Hematopoietic multipotent progenitor cell treated with erythropoietin and hydrocortisone succinate and interleukin-3 and kit ligand, for 15 days (in vitro differentiated cells): ENCODE measurements around the gene ATP5F1E.

ENCODE experiments used
- DNase-seq: peaks from one replicate; pipeline ENCODE4 v3.0.0-alpha.2; 2015; ENCODE audit warnings: low spot score

The ATP5F1E gene

DNA sequence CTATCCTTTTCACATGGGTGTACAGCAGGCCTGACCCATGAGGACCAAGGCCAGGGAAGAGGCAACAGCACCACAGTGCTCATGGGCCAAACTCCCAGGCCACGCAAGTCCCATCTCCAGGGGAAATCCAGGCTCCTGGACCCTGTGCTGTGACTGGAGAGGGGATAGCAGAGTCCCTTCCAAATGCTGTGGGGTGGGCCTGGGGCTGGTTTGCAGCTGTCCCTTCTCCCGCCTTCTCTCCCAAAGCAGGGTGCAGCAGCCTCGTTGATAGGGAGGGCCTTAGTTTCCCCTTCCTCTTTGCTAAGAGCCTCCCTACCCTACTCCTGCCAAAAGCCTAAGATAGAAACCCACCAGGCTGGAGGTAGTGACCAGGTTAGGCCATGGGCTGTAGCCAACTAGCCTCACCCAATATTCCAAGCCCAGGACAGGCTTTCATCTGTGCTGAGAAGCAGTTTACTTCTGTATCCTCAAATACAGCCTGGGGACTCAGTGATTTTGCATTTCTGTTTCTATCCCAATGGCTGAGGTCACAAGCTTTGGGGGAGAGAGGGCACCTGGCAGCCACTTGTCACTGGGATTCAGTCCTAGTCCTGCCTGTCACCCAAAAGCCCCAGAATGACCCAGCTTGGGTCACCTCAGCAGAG, 26.5 kb downstream of the ATP5F1E start:
- DNase-seq = no peak

DNA sequence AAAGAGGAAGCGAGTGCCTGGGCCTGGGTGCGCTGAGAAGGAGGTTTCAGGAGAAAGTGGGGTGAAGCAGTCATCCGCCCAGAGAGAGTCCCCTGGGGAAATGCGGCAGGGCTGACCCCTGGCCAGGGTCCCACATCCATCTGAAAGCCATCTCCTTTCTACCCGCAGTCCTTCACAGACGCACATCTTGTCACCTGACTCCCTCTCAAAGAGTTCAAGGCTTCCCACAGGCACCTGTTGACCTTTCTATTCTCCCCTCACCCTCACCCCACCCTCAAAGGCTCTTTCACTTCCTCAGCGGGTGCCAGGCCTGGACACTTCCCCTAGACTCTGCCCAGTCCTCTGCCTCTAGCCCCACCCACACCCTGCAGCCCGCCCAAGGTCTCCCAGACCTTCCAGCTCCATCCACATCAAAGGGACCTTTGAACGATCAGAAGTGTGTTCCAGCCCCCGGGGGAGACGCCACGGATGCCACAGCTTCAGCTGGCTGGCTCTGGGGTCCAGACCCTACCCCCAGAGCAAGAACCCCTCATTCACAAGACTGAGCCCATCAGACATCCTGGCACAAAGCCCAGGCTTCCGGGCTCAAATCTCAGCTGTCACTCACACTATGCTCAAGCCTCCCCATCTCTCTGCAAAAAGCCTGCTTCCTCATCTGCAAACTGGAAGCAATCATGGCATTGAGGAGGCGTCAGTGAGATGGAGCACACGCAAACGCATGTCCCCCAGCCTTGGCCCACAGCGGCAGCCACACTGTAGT, 27.2 kb downstream of the ATP5F1E start:
- peak; percentile 40 for DNase-seq

DNA sequence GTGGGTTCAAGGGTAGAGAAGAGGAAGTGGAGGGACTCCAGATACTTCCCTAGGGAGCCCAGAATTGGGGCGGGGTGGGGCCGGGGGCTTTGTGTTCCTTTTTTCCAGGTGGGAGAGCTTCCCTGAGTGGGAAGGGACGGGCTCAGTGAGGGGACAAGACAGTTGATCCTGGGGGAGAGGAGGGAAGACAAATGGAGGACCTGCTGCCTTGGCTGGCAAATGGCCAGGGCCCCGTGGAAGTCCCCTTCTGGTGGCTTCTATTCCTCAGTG, 27.7 kb downstream of the ATP5F1E start:
- no peak for DNase-seq

- no peak for DNase-seq
These were observed 28.2 kb downstream of the ATP5F1E start for GRCh38 chr20:59003836-59004492.

GRCh38 chr20:59002874-59003399, 29.2 kb downstream of the ATP5F1E start:
- DNase-seq = no peak

DNA sequence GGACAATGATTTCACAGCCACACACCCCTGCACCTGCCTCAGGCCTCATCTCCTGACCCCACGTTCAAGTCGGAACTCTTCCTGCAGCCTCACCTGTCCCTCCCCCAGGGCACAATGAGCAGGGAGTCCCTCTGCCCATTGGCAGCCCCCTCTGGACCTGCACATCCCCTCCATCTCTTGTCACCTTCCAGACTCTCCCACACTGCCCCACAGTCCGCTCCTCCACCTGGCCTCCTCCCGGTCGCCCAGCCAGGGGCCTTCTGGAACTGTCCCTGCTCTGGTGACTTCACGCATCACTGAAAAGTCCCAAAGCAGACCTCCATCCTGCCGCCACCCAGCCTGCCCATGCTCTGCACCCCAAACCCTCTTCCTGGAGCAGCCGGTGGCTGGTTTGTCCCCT, 29.7 kb downstream of the ATP5F1E start:
- no peak for DNase-seq

DNA sequence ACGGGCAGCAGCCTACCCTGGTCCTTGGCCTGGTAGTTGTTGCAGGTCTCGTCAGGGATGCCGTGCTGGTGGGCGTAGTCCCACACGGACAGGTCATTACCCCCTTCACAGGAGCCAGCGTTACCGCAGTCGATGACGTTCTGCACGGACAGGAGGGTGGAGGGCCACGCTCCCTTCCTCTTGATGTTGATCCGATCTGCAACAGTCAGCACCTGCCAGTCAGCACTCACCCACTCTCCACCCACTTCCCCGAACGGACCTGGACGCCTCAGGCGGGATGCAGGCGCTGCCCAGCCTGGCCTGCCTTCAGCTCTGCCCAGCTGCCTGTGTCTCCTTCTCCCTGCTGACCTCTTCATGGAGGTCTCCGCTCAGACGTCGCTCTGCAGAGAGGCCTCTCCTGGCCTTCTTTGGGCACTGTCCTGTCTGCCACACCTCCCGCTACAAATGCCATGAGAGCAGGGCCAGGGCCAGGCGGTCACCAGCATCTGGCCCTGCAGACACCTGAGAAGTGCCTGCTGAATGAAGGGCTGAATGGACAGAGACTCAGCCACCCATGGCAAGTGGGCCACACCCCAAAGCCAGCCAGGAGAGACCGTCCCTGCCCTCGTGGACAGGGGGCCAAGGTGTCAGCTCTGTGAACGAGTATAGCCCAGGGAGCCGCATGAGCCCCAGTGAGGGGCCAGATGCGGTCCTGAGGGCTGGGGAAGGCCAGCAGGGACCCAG, 30.5 kb downstream of the ATP5F1E start:
- DNase-seq = no peak

DNA sequence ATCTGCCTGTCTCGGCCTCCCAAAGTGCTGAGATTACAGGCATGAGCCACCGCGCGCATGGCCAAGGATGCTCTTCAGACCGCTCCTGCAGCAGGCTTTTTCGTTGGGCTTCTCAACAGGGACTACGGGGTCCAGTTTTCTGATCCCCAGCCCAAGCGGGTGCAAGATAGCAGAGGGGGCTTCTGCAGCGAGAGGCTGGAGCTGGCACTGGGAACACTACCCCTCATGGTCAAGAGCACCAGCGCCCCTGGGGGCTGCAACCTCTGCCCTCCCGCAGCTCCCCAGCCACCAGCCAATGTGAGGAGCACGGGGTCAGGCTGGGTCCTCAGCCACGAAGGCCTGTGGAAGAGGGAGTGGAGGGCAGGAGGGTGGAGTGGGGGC, 31.1 kb downstream of the ATP5F1E start:
- no peak for DNase-seq

- DNase-seq = no peak
These were observed 31.8 kb downstream of the ATP5F1E start for GRCh38 chr20:59000326-59000725.

DNA sequence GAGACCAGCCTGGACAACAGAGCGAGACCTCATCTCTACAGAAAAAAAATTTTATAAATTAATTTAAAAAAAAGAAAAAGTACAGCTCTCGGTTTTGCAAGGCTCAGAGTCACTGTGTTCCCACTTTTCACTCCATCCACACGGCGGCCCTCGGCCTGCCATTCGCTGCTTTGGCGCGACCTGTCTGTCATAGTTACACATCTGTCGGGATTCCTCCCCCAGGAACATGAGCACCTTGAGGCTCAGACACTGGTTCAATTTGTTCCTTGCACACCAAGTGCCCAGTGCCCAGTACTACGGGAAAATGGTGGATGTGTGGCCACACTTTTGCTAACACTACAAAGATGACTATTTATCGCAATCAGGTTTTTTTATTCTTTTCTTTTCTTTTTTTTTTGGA, 33.5 kb downstream of the ATP5F1E start:
- no peak for DNase-seq

- no peak for DNase-seq
These were observed 34.9 kb downstream of the ATP5F1E start for GRCh38 chr20:58997141-58997770.

GRCh38 chr20:58996226-58996611, 35.9 kb downstream of the ATP5F1E start:
- no peak for DNase-seq

DNA sequence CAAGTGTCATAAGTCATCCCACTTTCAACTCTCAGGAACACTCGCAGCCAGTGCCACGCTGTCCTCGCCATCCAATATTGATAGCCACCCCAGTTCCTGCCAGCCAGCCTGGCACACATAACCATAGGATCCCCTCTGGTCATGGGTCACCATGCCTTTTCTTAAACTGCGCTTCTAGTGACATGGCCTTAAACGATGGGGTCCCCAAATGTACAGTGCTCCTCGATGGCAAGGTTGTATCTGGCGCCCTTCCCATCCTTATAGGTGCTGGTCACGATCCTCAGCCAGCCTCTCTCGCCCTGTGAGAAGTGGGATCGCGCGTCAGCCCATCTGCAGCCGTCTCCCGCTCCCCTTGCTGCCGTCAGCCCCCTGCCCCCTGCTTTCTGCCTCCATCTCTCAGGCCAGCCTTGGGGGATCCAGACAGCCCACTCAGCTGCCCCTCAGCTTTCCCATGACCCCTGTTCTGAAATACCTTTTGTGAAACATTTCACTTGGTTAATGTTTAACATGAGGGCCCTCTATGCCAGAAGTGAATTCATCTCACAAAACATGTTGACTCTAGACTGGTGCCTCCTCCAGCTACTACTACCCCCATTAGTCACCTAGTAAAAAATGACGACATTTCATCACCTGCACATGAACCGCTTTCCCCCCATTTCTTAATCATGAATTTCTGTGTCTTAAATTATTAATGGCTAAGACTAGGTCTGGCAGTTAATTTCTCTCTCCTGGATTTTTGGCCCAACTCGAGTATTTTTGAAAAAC, 36.5 kb downstream of the ATP5F1E start:
- no peak for DNase-seq

DNA sequence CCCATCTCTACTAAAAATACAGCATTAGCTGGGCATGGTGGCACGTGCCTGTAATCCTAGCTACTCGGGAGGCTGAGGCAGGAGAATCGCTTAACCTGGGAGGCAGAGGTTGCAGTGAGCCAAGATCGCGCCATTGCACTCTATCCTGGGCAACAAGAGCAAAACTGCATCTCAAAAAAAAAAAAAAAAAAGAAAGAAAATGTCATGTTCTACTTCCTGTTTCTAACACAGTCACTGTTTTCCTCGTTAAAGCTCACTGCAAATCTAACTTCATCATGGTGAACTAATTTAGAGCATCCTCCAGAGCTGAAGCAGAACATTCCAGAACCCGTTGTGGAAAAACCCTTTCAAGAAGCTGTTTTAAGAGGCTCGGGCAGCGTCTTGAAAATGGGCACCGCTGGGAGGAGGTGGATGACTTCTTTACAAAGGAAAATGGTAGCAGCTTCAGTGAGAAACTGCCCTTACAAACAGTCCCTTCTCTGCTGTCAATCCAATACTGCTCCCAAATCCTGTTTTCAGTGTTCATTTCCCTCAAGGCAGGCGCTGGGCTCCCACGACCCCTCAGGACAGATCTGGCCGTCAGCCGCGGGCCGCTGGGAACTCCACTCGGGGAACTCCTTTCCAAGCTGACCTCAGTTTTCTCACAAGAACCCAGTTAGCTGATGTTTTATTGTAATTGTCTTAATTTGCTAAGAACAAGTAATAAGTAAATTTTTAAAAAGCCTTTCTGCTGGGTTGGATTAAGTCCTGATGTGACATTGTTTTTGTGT, 37.6 kb downstream of the ATP5F1E start:
- no peak for DNase-seq

DNA sequence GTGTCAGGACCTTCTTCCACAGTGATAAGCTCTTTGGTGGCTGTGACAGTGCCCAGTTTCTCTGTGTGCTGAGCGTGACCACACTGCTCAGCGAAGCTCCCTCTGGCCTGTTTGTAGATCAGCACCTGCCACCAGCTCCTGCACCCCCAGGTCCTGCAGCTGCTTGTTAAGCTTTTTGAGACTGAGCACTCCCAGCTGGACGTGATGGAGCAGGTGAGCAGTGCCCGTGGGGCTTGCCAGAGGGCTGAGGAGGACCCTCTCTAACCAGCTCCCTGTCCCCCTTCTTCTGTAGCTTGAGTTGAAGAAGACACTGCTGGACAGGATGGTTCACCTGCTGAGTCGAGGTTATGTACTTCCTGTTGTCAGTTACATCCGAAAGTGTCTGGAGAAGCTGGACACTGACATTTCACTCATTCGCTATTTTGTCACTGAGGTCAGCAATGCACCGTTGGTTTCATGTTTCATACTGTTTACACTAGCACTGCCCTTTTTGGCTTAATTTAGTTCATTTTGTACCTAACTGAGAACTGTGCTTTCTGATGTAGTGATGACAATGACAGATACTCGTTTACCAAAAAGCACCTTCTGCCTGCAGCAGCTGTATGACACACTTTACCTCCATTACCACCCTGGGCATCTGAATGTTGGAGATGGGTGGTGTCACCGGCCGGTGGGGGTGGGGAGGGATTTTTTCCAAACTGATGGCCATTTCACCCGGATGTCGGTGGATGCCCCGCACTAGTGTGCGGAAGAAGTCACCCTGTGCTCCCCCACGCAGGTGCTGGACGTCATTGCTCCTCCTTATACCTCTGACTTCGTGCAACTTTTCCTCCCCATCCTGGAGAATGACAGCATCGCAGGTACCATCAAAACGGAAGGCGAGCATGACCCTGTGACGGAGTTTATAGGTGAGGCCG, 38.5 kb downstream of the ATP5F1E start:
- no peak for DNase-seq

GRCh38 chr20:58992911-58993310, 39.2 kb downstream of the ATP5F1E start:
- no peak for DNase-seq

DNA sequence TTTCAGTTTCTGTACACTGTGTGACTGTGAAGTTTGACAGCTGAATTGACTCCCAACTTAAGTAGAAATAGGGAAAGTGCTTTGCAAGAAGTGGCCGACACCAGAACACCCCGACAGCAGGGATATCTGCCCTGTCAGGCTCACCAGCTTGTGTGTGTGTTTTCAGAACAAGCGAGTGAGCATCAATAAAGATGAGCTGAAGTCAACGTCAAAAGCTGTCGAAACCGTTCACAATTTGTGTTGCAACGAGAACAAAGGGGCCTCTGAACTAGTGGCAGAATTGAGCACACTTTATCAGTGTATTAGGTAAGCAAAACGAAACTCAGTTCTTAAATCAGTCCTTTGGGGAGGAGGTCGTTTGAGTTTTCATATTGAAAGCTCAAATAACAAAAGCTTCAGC, 40.4 kb downstream of the ATP5F1E start:
- no peak for DNase-seq

DNA sequence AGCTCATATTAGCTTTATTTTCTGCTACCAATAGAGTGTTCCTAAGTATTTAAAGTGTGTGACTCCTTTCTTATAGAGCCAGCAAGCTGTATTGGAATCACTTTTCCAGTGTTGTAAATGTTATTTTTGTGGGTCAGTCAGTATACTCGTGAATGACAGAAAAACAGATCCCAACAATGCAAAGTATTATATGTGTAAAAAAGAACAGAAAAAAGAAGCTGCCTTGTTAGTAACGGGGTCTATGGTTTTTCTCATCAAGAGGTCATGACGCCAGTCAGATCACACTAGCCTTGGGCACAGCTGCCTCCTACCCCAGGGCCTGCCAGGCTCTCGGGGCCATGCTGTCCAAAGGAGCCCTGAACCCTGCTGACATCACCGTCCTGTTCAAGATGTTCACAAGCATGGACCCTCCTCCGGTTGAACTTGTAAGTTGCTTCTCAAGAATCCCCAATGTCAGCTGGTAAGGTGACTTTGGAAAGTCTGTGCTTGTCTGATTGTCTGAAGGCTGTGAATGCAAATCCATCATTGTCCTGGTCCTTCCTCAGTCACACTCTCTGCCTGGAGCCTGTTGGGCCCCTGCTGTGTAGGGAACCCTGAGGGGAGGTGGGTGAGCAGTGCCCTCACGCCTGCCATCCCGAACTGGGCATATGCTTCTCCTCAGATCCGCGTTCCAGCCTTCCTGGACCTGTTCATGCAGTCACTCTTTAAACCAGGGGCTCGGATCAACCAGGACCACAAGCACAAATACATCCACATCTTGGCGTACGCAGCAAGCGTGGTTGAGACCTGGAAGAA, 41.3 kb downstream of the ATP5F1E start:
- DNase-seq = no peak

DNA sequence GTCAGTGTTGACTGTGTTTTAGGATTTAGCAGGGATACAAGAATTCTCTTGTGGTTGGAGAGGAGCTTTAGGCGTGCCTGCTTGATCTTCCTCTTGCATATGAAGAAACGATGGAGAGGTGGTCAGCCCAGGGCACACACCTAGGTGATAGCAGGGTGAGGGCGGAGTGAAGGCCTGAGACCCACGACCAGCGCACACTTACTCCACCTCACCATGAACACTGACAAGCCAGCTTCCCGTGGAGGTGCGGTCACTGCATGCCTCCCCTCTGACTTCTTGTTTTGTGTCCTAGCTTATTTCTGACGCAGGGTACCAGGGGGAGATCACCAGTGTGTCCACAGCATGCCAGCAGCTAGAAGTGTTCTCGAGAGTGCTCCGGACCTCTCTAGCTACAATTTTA, 42.9 kb downstream of the ATP5F1E start:
- no peak for DNase-seq
